ENCODE data around the gene SPSB3.
A peak's percentile ranks its signal among the peaks of the same experiment; 100 is the strongest.

The SPSB3 gene

GRCh38 chr16:1781254-1781653 lies 1.1 kb downstream of the SPSB3 start:
- Histone ChIP-seq H3K18ac (ENCODE audit: low read length) (peak overlapping the region; percentile 37), H3K27ac (ENCODE audit: low read depth, low read length) (no peak overlapping the region), H3K9me3 (ENCODE audit: insufficient read depth, low read depth, low read length) (no peaks in the 10 kb centered on the region), H4K12ac (ENCODE audit: low read depth, low read length) (peak overlapping the region; percentile 39), H3K4ac (ENCODE audit: low read depth, low read length) (no peak overlapping the region), H2BK5ac (ENCODE audit: low read depth, low read length, poor library complexity) (no peak overlapping the region), H3K4me2 (ENCODE audit: low read length) (peak overlapping the region; percentile 91), H3K36me3 (ENCODE audit: control insufficient read depth in 1 of 2, insufficient read depth in 2 of 2, low read length in 2 of 2) (peaks cover 45 to 55% of the 10 kb centered on the region in 2 experiments), H4K8ac (ENCODE audit: low read depth, low read length) (peak overlapping the region; percentile 5), H3K23ac (ENCODE audit: low read length) (no peak overlapping the region), H2BK120ac (ENCODE audit: insufficient read depth, low read length, poor library complexity) (no peak overlapping the region), H2BK12ac (ENCODE audit: low read length) (no peak overlapping the region), H2AK5ac (ENCODE audit: low read length) (peak overlapping the region; percentile 5), H3K4me3 (ENCODE audit: low read depth, low read length) (peak overlapping the region; percentile 82), H4K91ac (ENCODE audit: low read depth, low read length) (peak overlapping the region; percentile 67), H3K9ac (ENCODE audit: low read length) (peak overlapping the region; percentile 73), H2AFZ (ENCODE audit: insufficient read depth, low read length, poor library complexity) (no peak overlapping the region), H3K4me1 (ENCODE audit: control insufficient read depth in 1 of 2, insufficient read depth in 2 of 2, low read length in 2 of 2) (peaks cover 8 to 21% of the 10 kb centered on the region in 2 experiments), H3K79me1 (ENCODE audit: low read length) (no peaks in the 10 kb centered on the region), H3K27me3 (ENCODE audit: insufficient read depth, low read length) (no peaks in the 10 kb centered on the region), H3K14ac (ENCODE audit: low read length) (no peak overlapping the region), H3K79me2 (ENCODE audit: control insufficient read depth, insufficient read depth, low read length, poor library complexity) (peaks cover 4% of the 10 kb centered on the region)
- DNase-seq = no peak
- WGBS (ENCODE audit: extremely low coverage, insufficient coverage, insufficient read length) = no CpG with 5 or more reads among the region's 20 CpGs

- Histone ChIP-seq H2AFZ (ENCODE audit: insufficient read depth, low read length, poor library complexity) (no peak overlapping the region), H3K4me3 (ENCODE audit: low read depth, low read length) (no peak overlapping the region), H4K91ac (ENCODE audit: low read depth, low read length) (no peak overlapping the region), H2BK5ac (ENCODE audit: low read depth, low read length, poor library complexity) (no peak overlapping the region), H3K4me1 (ENCODE audit: control insufficient read depth in 1 of 2, insufficient read depth in 2 of 2, low read length in 2 of 2) (peaks cover 8 to 21% of the 10 kb centered on the region in 2 experiments), H3K27me3 (ENCODE audit: insufficient read depth, low read length) (no peaks in the 10 kb centered on the region), H3K4ac (ENCODE audit: low read depth, low read length) (no peak overlapping the region), H3K79me1 (ENCODE audit: low read length) (no peaks in the 10 kb centered on the region), H2BK120ac (ENCODE audit: insufficient read depth, low read length, poor library complexity) (no peak overlapping the region), H3K14ac (ENCODE audit: low read length) (no peak overlapping the region), H3K18ac (ENCODE audit: low read length) (no peak overlapping the region), H3K79me2 (ENCODE audit: control insufficient read depth, insufficient read depth, low read length, poor library complexity) (peaks cover 4% of the 10 kb centered on the region), H3K27ac (ENCODE audit: low read depth, low read length) (no peak overlapping the region), H3K23ac (ENCODE audit: low read length) (no peak overlapping the region), H3K9me3 (ENCODE audit: insufficient read depth, low read depth, low read length) (no peaks in the 10 kb centered on the region), H2AK5ac (ENCODE audit: low read length) (no peak overlapping the region), H2BK12ac (ENCODE audit: low read length) (no peak overlapping the region), H3K9ac (ENCODE audit: low read length) (no peak overlapping the region), H4K12ac (ENCODE audit: low read depth, low read length) (no peak overlapping the region), H4K8ac (ENCODE audit: low read depth, low read length) (no peak overlapping the region), H3K36me3 (ENCODE audit: control insufficient read depth in 1 of 2, insufficient read depth in 2 of 2, low read length in 2 of 2) (peaks cover 45 to 55% of the 10 kb centered on the region in 2 experiments), H3K4me2 (ENCODE audit: low read length) (no peak overlapping the region)
- WGBS (ENCODE audit: extremely low coverage, insufficient coverage, insufficient read length) = no CpG with 5 or more reads among the region's 6 CpGs
- peak in 1 of 2 donors; percentile 52 for DNase-seq
Measured at GRCh38 chr16:1780677-1781072, 1.7 kb downstream of the SPSB3 start.

- Histone ChIP-seq H3K4me1 (ENCODE audit: control insufficient read depth in 1 of 2, insufficient read depth in 2 of 2, low read length in 2 of 2) (peaks cover 8 to 21% of the 10 kb centered on the region in 2 experiments), H3K36me3 (ENCODE audit: control insufficient read depth in 1 of 2, insufficient read depth in 2 of 2, low read length in 2 of 2) (peaks cover 48 to 57% of the 10 kb centered on the region in 2 experiments), H3K9me3 (ENCODE audit: insufficient read depth, low read depth, low read length) (no peaks in the 10 kb centered on the region), H3K9ac (ENCODE audit: low read length) (no peak overlapping the region), H3K4me3 (ENCODE audit: low read depth, low read length) (no peak overlapping the region), H2AFZ (ENCODE audit: insufficient read depth, low read length, poor library complexity) (no peak overlapping the region), H2AK5ac (ENCODE audit: low read length) (no peak overlapping the region), H3K18ac (ENCODE audit: low read length) (peak overlapping the region; percentile 14), H3K27me3 (ENCODE audit: insufficient read depth, low read length) (no peaks in the 10 kb centered on the region), H4K91ac (ENCODE audit: low read depth, low read length) (no peak overlapping the region), H3K14ac (ENCODE audit: low read length) (no peak overlapping the region), H4K8ac (ENCODE audit: low read depth, low read length) (no peak overlapping the region), H3K4me2 (ENCODE audit: low read length) (no peak overlapping the region), H2BK12ac (ENCODE audit: low read length) (no peak overlapping the region), H2BK120ac (ENCODE audit: insufficient read depth, low read length, poor library complexity) (no peak overlapping the region), H4K12ac (ENCODE audit: low read depth, low read length) (no peak overlapping the region), H3K27ac (ENCODE audit: low read depth, low read length) (no peak overlapping the region), H3K79me1 (ENCODE audit: low read length) (no peaks in the 10 kb centered on the region), H3K4ac (ENCODE audit: low read depth, low read length) (no peak overlapping the region), H2BK5ac (ENCODE audit: low read depth, low read length, poor library complexity) (no peak overlapping the region), H3K79me2 (ENCODE audit: control insufficient read depth, insufficient read depth, low read length, poor library complexity) (peaks cover 4% of the 10 kb centered on the region), H3K23ac (ENCODE audit: low read length) (no peak overlapping the region)
- WGBS (ENCODE audit: extremely low coverage, insufficient coverage, insufficient read length) = no CpG with 5 or more reads among the region's 27 CpGs
- DNase-seq = peak; percentile 90
Measured at GRCh38 chr16:1779741-1780676, 2.4 kb downstream of the SPSB3 start.

- Histone ChIP-seq H3K14ac (ENCODE audit: low read length) (no peak overlapping the region), H2BK12ac (ENCODE audit: low read length) (no peak overlapping the region), H3K4me3 (ENCODE audit: low read depth, low read length) (no peak overlapping the region), H3K4me1 (ENCODE audit: control insufficient read depth in 1 of 2, insufficient read depth in 2 of 2, low read length in 2 of 2) (peaks cover 10 to 21% of the 10 kb centered on the region in 2 experiments), H3K36me3 (ENCODE audit: control insufficient read depth in 1 of 2, insufficient read depth in 2 of 2, low read length in 2 of 2) (peaks cover 50 to 56% of the 10 kb centered on the region in 2 experiments), H3K4ac (ENCODE audit: low read depth, low read length) (no peak overlapping the region), H3K79me2 (ENCODE audit: control insufficient read depth, insufficient read depth, low read length, poor library complexity) (peaks cover 4% of the 10 kb centered on the region), H2AK5ac (ENCODE audit: low read length) (no peak overlapping the region), H4K8ac (ENCODE audit: low read depth, low read length) (no peak overlapping the region), H3K79me1 (ENCODE audit: low read length) (no peaks in the 10 kb centered on the region), H3K4me2 (ENCODE audit: low read length) (no peak overlapping the region), H3K23ac (ENCODE audit: low read length) (no peak overlapping the region), H3K9ac (ENCODE audit: low read length) (no peak overlapping the region), H4K12ac (ENCODE audit: low read depth, low read length) (no peak overlapping the region), H2BK5ac (ENCODE audit: low read depth, low read length, poor library complexity) (no peak overlapping the region), H3K27ac (ENCODE audit: low read depth, low read length) (peak overlapping the region; percentile 2), H2BK120ac (ENCODE audit: insufficient read depth, low read length, poor library complexity) (no peak overlapping the region), H3K18ac (ENCODE audit: low read length) (no peak overlapping the region), H4K91ac (ENCODE audit: low read depth, low read length) (no peak overlapping the region), H2AFZ (ENCODE audit: insufficient read depth, low read length, poor library complexity) (no peak overlapping the region), H3K27me3 (ENCODE audit: insufficient read depth, low read length) (no peaks in the 10 kb centered on the region), H3K9me3 (ENCODE audit: insufficient read depth, low read depth, low read length) (no peaks in the 10 kb centered on the region)
- no peak for DNase-seq
- WGBS (ENCODE audit: extremely low coverage, insufficient coverage, insufficient read length) = no CpG with 5 or more reads among the region's 8 CpGs
Measured at GRCh38 chr16:1779234-1779701, 3.1 kb downstream of the SPSB3 start.

Measured in trophoblast cell (in vitro differentiated cells and primary cell).